NCI-H748 (cell line): ENCODE results near the gene CTNNBL1.
A peak's percentile ranks its signal among the peaks of the same experiment; 100 is the strongest.

ENCODE experiments used
- DNase-seq: peaks from one replicate; lab custom pipeline; 2025; ENCODE audit not compliant: unreplicated experiment; lab: John Stamatoyannopoulos, UW

CTNNBL1 gene

DNA sequence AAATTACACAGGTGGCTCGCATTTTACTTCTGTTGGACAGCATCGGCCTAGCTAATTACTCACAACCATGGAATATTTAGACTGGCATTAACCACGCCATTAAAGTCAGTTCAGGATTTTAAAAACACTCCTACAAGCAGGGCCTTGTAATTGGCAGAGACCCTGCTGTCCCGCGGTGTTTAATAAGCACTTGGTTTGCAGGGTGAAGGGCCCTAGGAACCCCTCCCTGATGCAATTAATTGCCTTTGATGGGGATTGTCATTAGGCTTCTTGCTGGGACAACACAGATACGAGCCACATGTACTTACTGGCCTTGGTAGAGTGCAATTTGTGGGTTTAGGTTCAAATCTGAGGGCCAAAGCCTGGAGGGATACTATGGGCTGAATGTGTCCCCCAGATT is 201.3 kb downstream of the CTNNBL1 start:
- DNase-seq: peak; percentile 73

DNA sequence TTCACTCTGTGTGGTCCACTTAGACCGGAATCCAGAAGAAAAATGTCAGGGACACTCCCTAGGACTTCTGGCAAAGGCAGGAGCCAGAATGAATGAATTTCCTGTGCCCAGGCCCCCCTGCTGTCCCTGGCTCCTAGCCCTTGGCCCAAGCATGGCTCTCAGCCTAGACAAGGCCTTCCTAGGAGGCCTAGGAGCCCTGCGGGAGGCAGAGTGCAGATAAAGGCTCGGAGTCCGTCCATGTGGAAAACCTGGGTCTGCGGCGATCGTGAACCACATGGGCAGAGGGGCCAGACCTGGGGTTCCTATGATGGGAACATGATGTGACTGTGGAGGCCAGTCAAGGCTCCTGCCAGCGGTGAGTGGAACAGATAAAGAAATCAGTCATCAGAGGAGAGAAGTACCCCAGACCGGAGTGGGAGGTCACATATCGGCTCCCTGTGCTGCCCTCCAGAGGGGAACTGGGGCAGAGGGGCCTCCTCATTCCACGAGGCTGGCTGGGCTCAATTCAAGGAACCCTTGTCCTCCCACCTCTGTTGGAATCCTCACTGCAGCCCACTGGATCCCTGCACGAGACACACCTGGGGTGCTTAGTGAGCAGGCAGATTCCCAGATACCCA is 203.2 kb downstream of the CTNNBL1 start:
- peak; percentile 16 for DNase-seq

DNA sequence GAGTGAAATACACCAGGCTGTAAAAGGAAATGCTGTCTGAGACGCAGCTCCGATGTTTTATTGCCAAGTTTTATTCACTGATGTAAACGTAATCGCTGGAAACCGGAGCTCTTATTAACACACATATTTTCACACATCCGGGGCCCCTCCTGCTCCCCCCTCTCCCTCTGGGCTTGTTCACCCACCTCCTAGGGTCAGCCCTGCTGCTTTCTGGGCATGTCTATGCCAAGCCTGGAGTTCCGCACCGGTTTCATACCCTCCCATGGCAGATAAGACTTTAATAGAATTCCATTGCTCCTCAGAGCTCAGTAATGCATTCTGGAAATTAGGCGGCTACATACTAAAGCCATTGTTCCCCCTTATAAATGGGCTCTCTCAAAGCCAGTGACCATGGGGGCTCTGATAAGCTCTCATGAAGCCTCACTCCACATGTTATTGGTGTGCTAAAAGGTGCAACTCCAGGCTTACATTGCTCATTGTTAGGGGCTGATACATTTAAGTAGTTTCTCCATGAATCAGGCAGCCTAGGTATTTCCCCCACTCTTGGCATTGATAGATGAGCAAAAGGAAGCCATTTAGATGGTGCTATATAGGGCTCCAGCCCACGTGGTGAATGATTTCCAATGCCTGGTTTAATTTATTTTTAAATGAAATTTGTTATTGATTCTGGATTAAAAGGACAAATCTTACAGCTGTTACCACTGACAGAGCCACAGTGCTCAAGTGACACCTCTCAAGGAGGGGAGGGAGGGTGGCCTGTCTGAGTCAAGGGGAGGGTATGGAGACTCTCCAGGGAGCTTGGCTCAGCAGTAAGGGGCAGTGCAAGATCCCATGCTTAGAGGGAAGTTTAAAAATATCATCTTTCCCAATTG is 204.6 kb downstream of the CTNNBL1 start:
- DNase-seq: no peak

DNA sequence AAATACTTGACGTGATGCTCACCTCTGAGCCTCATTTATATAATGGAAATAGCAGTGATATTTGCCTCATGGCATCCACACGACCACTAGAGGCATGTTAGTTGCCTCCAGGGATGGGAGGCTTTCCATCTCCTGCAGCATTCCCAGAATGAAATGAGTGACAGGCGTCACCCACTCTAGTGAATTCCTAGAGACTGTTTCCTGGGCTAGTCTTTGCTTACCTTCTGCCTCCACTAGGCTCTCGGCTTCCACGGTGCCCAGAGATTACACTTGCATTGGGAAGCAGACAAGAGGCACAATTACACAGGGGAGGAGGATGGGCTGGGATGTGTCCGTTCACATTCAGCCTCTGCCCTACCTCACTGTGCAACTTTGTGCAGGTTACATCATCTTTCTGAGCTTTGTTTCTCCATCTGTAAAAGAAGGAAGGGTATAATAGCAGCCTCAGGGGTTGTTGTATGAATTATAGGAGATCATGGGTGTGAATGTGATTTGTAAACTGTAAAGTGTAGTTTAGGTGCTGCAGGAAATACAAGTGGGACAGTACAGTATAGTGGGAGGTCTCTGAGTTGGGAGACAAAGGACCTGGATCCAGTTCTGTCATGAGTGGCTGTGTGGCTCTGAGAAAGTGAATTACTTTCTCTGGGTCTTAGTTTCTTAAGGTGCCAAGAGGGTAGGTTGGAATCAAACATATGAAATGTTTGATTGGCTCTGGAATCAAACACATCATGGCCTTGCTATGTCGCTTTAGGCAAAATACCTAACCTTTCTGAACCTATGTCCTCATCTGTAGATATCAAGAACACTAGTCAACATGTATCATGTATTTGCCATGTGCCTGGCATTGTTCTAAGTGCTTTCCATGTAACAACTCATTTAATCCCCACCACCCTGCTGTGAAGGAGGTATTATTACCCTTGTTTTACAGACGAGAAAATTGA is 205.5 kb downstream of the CTNNBL1 start:
- DNase-seq: no peak

DNA sequence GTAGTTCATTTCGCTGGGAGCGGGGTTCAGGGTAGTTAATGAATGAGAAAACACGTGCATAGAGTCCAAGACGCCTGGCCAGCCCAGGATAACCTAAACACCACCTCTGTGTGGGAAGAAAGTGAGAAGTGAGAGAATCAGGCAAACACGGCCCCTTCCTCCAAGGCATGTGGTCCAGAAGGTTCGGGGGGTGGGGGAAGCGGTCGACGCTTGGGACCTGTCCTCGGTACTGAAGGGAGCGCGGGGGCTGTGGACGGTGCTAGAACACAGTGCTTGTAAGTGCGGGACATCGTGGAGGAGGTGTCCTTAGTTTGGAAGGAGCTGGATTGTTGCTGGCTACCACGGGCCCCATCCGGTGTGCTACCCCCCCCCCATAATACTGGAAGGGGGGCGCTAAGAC is 207.4 kb downstream of the CTNNBL1 start:
- DNase-seq: no peak

DNA sequence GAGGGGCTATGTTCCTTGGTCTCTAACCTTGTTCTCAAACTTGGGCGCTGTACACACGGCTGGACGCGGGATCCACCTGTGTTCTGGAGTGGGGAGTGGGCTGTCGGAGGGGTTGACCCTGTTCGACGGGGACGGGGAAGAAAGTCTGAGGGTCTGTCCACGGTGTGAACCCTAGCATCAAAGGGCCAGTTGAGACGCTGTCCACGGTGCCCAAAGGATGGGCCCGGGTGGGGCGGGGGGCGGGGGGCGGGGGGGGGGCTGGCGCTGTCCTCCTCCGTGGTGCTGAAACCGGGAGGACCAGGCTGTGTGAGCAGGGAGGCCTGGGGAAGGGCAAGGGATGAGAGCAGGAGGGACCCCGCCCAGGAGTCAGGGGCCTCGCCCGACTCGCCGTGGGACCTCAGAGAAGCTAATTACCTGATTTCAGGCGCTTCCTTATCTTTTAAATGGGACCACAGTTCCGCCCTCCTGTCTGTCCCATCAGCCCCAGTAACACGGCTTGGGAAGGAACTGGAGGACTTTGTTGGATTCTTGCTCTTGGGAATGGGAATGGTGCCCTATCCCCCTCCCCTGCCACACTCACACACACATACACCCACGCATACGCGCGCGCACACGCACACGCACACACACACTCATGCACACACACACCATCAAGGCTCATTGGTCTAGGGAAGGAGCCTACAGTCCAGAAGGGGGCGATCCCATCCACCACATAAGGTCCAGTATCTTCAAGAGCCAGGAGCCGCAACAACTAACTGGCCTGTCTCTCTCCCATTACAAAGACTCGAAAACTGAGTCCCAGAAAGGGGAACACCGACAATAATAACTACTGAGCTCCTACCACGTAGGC is 208.0 kb downstream of the CTNNBL1 start:
- DNase-seq: peak; percentile 78

DNA sequence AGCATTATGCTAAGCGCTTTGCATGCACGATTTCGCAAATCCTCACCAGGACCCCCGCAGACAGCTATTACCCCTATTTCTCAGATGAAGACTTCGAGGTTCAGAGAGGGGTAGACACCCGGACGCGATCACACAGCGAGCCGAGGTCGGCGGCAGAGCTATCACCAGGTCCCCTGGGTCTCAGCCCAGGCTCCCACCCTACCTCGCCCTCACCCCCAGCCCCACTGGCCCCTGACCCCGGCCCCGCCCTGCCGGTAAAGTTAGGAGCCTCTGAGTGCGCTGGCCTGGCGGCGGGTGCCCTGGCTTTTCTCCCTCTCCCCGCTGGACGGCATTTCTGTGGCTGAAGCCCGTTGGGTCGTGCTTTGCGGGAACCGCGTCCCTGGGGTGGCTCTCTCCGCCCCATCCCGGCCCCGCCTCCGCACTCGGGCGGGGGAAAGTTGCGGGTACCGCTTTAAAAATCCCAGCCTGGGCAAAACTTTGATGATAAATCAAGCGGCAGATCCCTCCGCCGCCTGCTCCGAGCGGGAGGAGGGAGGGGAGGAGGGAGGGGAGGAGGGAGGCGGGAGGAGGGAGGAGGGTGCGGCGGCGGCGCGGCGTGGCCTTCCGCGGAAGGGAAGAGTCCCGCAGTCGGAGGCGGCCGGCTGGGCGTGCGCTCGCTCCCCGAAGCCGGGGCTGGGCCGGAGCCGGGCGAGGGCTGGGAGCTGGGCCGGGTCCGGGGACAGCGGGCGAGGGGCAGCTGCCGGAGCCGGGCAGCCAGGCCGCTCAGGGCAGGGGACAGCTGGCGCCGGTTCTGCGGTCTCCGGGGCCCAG is 208.9 kb downstream of the CTNNBL1 start, which contains the start of gene VSTM2L:
Gene VSTM2L (plus strand): TSS at position 624 of the 810 bp plus-strand sequence. CDS start 224 bp downstream, outside the sequence.
- DNase-seq: peak; percentile 73

DNA sequence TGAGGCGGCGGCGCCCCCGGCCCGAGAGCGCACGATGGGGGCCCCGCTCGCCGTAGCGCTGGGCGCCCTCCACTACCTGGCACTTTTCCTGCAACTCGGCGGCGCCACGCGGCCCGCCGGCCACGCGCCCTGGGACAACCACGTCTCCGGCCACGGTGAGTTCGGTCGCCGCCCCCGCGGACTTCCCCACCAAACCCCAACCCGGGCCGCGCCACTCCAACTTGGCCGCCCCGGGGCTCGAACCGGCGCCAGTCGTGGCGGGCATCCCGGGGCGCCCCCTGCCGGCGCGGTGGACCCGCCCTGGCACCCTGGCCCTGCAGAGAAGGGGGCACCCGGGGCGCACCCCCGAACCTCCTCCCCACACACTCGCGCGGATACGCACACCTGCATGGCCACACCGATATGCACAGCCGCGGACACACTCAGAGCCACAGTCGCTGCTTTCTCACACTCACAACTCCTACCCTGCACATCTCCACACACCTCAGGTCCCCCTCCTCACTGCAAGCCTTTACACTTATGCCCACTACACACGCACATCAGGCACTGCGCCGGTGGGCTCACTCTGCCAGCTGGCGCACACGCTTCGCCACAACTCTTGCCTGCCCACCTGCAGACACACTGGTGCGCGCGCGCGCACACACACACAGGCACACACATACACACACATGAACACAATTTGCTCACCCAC is 209.6 kb downstream of the CTNNBL1 start:
- DNase-seq: no peak

DNA sequence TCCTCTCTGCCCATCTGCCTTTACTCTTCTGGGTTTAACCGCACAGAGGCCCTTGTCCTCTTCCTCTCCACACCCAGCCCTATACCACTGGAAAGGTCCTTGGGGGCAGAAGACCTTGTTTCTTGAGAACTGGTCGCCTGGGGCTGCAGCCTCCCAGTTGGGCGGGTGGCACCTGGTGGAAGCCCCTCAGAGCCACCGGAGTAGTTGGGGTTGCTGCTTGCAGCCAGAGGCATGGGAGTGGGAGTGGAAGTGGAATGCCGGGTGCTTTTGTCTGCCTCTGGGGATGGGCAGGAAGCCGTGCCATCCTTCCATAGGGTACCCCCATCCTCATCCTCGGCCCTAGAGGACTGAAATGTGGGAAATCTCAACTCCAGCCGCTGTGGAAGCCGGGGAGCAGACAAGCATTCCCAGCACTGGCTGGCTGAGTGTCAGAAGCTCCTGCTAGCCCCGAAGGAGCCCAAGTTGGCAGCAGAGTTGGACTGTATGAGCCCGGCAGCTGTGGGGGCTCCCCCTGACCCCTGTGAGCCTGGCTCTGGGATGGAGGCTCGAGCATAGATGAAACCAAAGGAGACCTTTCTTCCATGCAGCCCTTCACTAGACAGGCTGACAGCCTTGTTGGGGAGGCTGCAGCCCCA is 210.3 kb downstream of the CTNNBL1 start:
- no peak for DNase-seq

DNA sequence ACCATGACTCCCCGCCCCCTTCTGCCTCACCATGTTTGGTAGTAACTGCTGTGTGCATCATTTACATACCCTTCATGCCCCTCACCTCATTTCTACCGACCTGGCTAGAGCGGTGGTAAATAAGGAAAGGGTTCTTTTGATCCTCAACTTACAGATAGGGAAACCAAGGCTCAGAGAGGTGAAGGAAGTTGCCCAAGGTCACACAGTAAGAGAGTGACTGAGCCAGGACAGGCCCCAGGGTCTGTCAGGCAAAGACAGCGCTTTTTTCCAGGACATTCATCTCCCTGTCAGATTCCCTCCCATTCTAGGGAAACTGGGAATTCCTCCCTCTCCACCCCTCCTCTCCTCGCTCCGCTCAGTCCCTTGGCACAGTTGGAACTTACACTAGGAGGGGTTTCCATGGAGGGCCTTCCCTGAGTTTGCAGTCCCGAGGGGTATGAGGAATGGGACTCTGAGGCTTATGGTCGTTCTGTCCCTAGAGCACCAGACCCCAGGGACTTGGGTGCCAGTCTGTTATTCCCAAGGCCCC is 211.1 kb downstream of the CTNNBL1 start:
- DNase-seq: no peak

DNA sequence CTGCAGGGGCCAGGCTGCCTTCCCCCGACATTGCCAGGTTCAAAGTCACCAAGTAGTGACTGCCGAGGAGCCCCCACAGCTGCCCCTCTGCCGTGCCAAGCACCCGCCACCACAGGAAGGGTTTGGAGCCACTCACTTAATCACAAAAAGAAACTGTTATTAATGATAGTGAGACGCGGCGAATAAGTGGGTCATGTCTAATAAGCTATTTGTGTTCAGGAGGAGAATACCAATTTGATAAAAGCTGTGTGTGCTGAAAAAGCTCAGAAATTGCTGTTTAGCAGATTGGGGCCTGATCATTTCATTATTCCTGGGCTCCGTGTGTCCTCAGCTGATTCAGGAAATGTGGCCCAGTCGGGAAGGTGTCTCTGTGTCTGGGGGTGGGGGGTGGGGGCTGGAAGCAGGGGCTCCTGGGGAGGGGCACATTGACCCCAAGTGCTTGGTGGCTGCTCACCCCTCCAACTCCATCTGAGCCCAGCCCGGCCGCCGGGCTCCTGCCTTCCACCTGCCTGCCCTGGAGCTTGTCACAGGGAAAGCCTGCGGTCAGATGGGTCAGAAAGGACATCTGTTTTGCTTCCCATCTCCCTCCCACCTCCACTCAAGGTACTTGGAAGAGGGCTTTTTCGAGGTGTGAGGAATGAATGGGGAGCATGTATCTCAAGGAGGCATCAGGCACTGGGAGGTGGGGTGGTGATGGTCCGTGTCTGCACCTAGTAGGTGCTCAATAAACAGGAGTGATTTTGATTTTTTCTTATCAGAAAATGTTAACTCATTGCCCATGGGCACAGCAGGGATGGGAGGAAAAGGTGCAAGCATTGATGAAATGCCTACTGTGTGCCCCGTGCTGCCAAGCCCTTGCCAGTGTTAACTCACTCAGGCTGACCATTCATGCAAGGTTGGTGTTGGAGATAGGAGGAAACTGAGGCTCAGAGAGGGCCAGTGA is 212.1 kb downstream of the CTNNBL1 start:
- DNase-seq: no peak

DNA sequence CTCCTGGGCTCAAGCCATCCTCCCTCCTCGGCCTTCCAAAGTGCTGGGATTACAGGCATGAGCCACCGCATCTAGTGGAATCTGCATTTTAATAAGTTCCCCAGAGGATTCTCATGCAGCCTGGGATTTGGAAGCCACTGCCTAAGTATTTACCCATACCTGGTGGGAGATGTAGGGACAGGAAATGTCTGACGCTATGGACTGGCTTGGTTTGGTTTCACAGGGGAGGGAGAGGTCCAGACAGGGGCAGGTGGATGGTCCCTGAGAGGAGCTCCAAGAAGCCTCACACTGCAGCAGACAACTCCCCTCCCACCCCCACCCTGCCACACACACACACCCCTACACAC is 213.5 kb downstream of the CTNNBL1 start:
- no peak for DNase-seq

DNA sequence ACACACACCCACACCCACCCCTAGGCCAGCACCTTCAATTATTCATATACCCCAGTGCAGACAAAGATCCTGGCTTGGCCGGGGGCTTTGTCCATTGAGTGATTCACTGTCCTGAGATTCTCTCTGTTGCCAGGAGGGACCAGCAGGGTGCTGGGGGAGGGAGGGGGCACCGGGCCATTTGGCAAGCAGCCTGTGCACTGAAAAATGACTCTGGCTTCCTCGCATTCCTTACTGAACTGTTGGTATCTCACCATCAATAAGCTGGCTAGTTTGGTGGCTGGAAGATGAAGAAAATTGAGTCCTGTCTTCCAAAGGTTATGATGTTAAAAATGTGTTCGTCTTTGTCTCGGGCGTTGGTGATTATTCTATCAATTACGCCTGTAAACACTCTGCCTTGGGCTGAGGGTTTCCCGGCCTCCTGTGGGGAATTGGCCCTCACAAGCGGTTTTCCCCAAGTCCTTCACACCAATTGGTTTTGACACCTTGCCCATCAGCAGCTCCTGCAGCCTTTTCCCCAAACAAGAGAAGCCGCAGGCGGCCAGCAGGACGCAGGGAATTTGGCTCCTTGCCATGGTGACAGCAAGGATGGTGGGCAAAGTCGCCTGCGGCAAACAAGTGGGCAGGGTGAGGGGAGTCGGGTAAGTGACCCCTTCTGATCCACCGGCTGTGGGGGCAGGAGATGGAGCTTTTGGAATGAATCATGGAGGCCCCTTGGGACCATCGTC is 214.0 kb downstream of the CTNNBL1 start:
- DNase-seq: peak; percentile 89

DNA sequence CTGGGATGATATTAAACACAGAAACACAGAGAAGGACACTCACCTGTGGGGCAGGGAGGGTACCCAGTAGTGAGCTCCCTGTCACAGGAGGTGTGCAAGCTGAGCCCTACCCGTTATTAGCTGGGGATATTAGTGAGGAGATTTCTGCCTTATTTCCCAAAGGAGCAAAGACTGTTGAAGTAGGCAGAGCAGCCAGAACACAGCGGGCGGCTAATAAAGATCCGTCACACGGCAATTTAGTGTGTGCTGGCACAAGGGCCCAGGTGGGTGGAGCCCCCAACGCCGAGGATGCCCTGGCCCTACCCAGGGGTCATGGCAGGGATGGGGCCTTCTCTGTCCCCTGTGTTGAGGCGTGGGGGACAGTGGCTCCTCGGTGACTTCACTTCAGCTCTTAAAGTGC is 217.4 kb downstream of the CTNNBL1 start:
- DNase-seq: no peak

DNA sequence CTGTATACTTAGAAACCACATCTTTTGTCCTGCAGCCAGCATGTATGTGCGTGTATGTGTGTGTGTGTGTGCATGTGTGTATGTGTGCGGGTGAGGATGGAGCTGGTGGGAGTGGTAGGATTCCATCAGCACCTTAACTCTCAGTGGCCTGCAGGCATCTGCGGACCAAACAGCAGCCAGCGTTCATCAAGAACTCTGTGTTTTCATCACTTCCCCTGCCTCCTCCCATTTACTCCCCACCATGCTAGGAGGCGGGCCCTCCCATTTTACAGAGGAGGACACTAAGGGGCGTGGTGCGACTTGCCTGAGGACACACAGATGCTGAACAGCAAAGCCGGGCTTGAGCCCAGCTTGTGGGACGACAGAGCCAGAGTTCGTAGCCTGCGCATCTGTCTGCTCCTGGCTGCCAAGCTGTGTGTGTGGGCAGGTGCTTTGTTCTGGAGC is 218.0 kb downstream of the CTNNBL1 start:
- peak; percentile 80 for DNase-seq

DNA sequence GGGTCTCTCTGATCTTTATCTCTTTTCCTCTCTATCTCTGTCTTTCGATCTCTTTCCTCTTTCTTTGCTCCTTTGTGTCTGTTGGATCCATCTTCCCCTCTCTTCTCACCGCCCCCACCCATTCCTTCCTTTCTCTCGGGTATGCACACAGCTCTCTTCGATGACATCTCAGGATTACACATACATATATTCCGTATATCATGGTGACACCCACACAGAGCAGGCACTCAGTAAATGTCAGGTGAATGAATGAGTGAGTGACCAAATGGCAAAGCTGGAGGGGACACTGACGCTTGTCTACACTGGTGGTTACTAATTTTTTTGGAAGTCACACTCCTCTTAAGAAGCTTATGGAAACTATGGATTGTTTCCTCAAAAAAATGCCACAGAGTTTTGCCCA is 219.0 kb downstream of the CTNNBL1 start:
- no peak for DNase-seq
